IMR-90 (cell line): Measurements from ENCODE around the gene CCDC141. TPM values are rescaled to one million over a fixed set of nuclear protein-coding genes. Genes with fewer than 3 reads are reported as not detected.

Experiments used
- ATAC-seq: fragments of 200-7000 bp; cut with Tn5 transposase; 2 replicates; pipeline ENCODE4 v1.9.1; 2020; ENCODE audit warnings: low read depth, mild to moderate bottlenecking, moderate library complexity
- BruUV-seq: library from RNA; stranded (reverse); fragments of 400-500 nt; replicated peaks from 2 replicates; lab custom pipeline; 2021; lab: Mats Ljungman, UMichigan
- CTCF ChIA-PET: fragments of 300-600 bp; formaldehyde crosslinking; extraction: SDS; loops from one replicate; lab custom pipeline; 2021; ENCODE audit warnings: antibody characterized with exemption; lab: Yijun Ruan, JAX
- POLR2A ChIA-PET: fragments of 300-600 bp; sonication (Branson Sonifier 250); formaldehyde crosslinking; loops from one replicate; lab custom pipeline; 2022; ENCODE audit warnings: antibody characterized with exemption; ENCODE audit not compliant: unreplicated experiment; lab: Charles Lee
- DNase-seq: peaks from one replicate; pipeline ENCODE4 v3.0.0; 2013
- H2AFZ ChIP-seq: replicated peaks from 2 replicates; pipeline ENCODE3; 2013; ENCODE audit warnings: low read length, mild to moderate bottlenecking; ENCODE audit not compliant: poor library complexity
- H2AK5ac ChIP-seq: 2 replicates; pipeline ENCODE4 v1.6.1; 2013; ENCODE audit warnings: low read depth, low read length, inconsistent platforms
- H2AK9ac ChIP-seq: replicated peaks from 2 replicates; pipeline ENCODE3; 2013; ENCODE audit warnings: mild to moderate bottlenecking, low read depth, low read length, moderate library complexity; ENCODE audit not compliant: poor library complexity
- H2BK120ac ChIP-seq: 2 replicates; pipeline ENCODE4 v1.6.1; 2013; ENCODE audit warnings: low read depth, low read length, inconsistent platforms
- H2BK15ac ChIP-seq: 3 replicates; pipeline ENCODE4 v1.6.1; 2013; ENCODE audit warnings: low read depth, low read length, inconsistent platforms
- H2BK20ac ChIP-seq: 2 replicates; pipeline ENCODE4 v1.6.1; 2013; ENCODE audit warnings: low read depth, mild to moderate bottlenecking, inconsistent platforms, low read length, moderate library complexity
- H2BK5ac ChIP-seq: 2 replicates; pipeline ENCODE4 v1.6.1; 2013; ENCODE audit warnings: mild to moderate bottlenecking, low read depth, low read length, inconsistent platforms; ENCODE audit not compliant: poor library complexity, severe bottlenecking
- H3K14ac ChIP-seq: replicated peaks from 2 replicates; pipeline ENCODE4 v1.6.1; 2013; ENCODE audit warnings: low read depth, low read length, inconsistent platforms
- H3K18ac ChIP-seq: 2 replicates; pipeline ENCODE4 v1.6.1; 2013; ENCODE audit warnings: low read depth, low read length, control low read depth
- H3K23ac ChIP-seq: 2 replicates; pipeline ENCODE4 v1.6.1; 2013; ENCODE audit warnings: low read depth, low read length, inconsistent platforms
- H3K27ac ChIP-seq: 2 replicates; pipeline ENCODE4 v1.5.1; 2013; ENCODE audit warnings: mild to moderate bottlenecking, control low read depth, low read length; ENCODE audit not compliant: insufficient read depth
- H3K27me3 ChIP-seq: 2 replicates; pipeline ENCODE4 v1.6.1; 2013; ENCODE audit warnings: low read length; ENCODE audit not compliant: control insufficient read depth, insufficient read depth
- H3K36me3 ChIP-seq: 2 replicates; pipeline ENCODE4 v1.6.1; 2013; ENCODE audit warnings: low read length, mixed read lengths; ENCODE audit not compliant: control insufficient read depth, insufficient read depth
- H3K4ac ChIP-seq: 2 replicates; pipeline ENCODE4 v1.6.1; 2013; ENCODE audit warnings: low read depth, low read length, inconsistent platforms
- H3K4me1 ChIP-seq: 2 replicates; pipeline ENCODE4 v1.6.1; 2013; ENCODE audit warnings: low read length, mixed read lengths; ENCODE audit not compliant: control insufficient read depth, insufficient read depth
- H3K4me2 ChIP-seq: 2 replicates; pipeline ENCODE4 v1.6.1; 2013; ENCODE audit warnings: low read depth, mild to moderate bottlenecking, control low read depth, low read length, moderate library complexity
- H3K4me3 ChIP-seq: 2 replicates; pipeline ENCODE4 v1.5.1; 2013; ENCODE audit warnings: low read depth, mild to moderate bottlenecking, control low read depth, low read length, moderate library complexity; ENCODE audit not compliant: insufficient read depth
- H3K56ac ChIP-seq: 2 replicates; pipeline ENCODE4 v1.6.1; 2013; ENCODE audit warnings: low read length, inconsistent platforms; ENCODE audit not compliant: insufficient read depth; ENCODE audit errors: extremely low read depth
- H3K79me1 ChIP-seq, 2 experiments: 2 replicates each; pipeline ENCODE4 v1.6.1; 2013; ENCODE audit warnings: low read length in 2 of 2, inconsistent platforms in 1 of 2, low read depth in 1 of 2
- H3K9ac ChIP-seq: 2 replicates; pipeline ENCODE4 v1.6.1; 2013; ENCODE audit warnings: low read depth, low read length, control low read depth
- H3K9me1 ChIP-seq: 2 replicates; pipeline ENCODE4 v1.6.1; 2013; ENCODE audit warnings: low read length, inconsistent platforms; ENCODE audit not compliant: insufficient read depth
- H3K9me3 ChIP-seq: 2 replicates; pipeline ENCODE4 v1.6.1; 2013; ENCODE audit warnings: low read length; ENCODE audit not compliant: control insufficient read depth, insufficient read depth
- H4K20me1 ChIP-seq: 2 replicates; pipeline ENCODE4 v1.6.1; 2013; ENCODE audit warnings: low read length, inconsistent platforms; ENCODE audit not compliant: insufficient read depth
- H4K5ac ChIP-seq: 2 replicates; pipeline ENCODE4 v1.6.1; 2013; ENCODE audit warnings: mild to moderate bottlenecking, low read depth, low read length, control low read depth
- H4K8ac ChIP-seq, 2 experiments: 2 replicates each; pipeline ENCODE4 v1.6.1; 2013; ENCODE audit warnings: low read depth in 2 of 2, low read length in 2 of 2, control low read depth in 1 of 2, inconsistent platforms in 1 of 2
- H4K91ac ChIP-seq: 2 replicates; pipeline ENCODE4 v1.6.1; 2013; ENCODE audit warnings: low read depth, low read length, inconsistent platforms; ENCODE audit not compliant: insufficient read depth
- CHD1 ChIP-seq: IDR thresholded peaks from 2 replicates; pipeline ENCODE4 v1.6.1; 2012; ENCODE audit warnings: low read depth, low read length, improper control_type of control experiment
- ELK1 ChIP-seq: fragments of 150-350 bp; IDR thresholded peaks from 2 replicates; pipeline ENCODE4 v1.6.1; 2016; ENCODE audit warnings: low read depth, mild to moderate bottlenecking, low read length, moderate library complexity, borderline replicate concordance
- MAZ ChIP-seq: IDR thresholded peaks from 2 replicates; pipeline ENCODE4 v1.6.1; 2012; ENCODE audit warnings: low read depth, mild to moderate bottlenecking, low read length, improper control_type of control experiment, moderate library complexity, borderline replicate concordance
- MXI1 ChIP-seq: IDR thresholded peaks from 2 replicates; pipeline ENCODE4 v1.6.1; 2012; ENCODE audit warnings: low read depth, mild to moderate bottlenecking, low read length, moderate library complexity, borderline replicate concordance
- WGBS, 2 experiments: methylation state at CpG; one replicate each; pipeline versions ENCODE4 v1.1.5 to v1.1.7; 2013; ENCODE audit warnings: missing lambda C conversion rate in 2 of 2; ENCODE audit not compliant: insufficient read length in 1 of 2; ENCODE audit errors: extremely low coverage in 2 of 2; 5-methylcytosine and 5-hydroxymethylcytosine counted together
- dilution Hi-C: fragments of 300-500 bp; cut with HindIII; formaldehyde crosslinking; loops from one replicate; pipeline ENCODE4 v1.14.3; 2018; ENCODE audit warnings: low sequenced_read_pairs; ENCODE audit not compliant: unreplicated experiment
- in situ Hi-C: fragments of 300-500 bp; cut with MboI; formaldehyde crosslinking; loops from 3 replicates; pipeline ENCODE4 v1.14.3; 2019; ENCODE audit warnings: low sequenced_read_pairs, inconsistent platforms, mixed read lengths
- intact Hi-C: fragments of 100-400 bp; cut with micrococcal nuclease; formaldehyde crosslinking; loops from 2 replicates; pipeline ENCODE4 v1.10.0; 2022
- polyA plus RNA-seq, 3 experiments: library from polyadenylated mRNA; depleted of rRNA; stranded (reverse); fragments of >200 nt; gene quantifications; 2 replicates each; pipeline ENCODE4 v1.2.3, GENCODE V29; 2012; ENCODE audit warnings: low replicate concordance in 1 of 3
- total RNA-seq: library from RNA; depleted of rRNA; stranded (reverse); fragments of >200 nt; gene quantifications from 2 replicates; pipeline ENCODE4 v1.2.3, GENCODE V29; 2012

CCDC141 gene
- total and polyA plus RNA-seq, 2 of the 4 experiments (the other 2 are of a cell fraction), result not detected

GRCh38 chr2:178846458-178846802 is 203.5 kb downstream of the CCDC141 start:
- no peaks in the 10 kb centered on the region for H3K36me3 ChIP-seq
- intact Hi-C loops, result no loop called here
- no peak overlapping the region for H3K4ac ChIP-seq
- no peaks in the 10 kb centered on the region for H3K9me1 ChIP-seq
- H3K79me1 ChIP-seq, result no peaks in the 10 kb centered on the region
- no peak overlapping the region for H4K8ac ChIP-seq
- no peak overlapping the region for H3K14ac ChIP-seq
- WGBS, 2 experiments, result no CpG with 5 or more reads among the region's 2 CpGs
- H2BK120ac ChIP-seq, result no peak overlapping the region
- no peak overlapping the region for H3K23ac ChIP-seq
- no peak for ATAC-seq
- H3K4me3 ChIP-seq, result no peak overlapping the region
- DNase-seq, result no peak
- ChIA-PET POLR2A (no interaction called here), CTCF (no interaction called here)
- H4K91ac ChIP-seq, result no peak overlapping the region
- H3K27me3 ChIP-seq, result no peaks in the 10 kb centered on the region
- TF ChIP-seq ELK1 (no peak), MAZ (no peak), CHD1 (no peak), MXI1 (no peak)
- H2BK5ac ChIP-seq, result no peak overlapping the region
- no peak overlapping the region for H2BK15ac ChIP-seq
- no peaks in the 10 kb centered on the region for H3K9me3 ChIP-seq
- no peak overlapping the region for H3K56ac ChIP-seq
- H4K5ac ChIP-seq, result no peak overlapping the region
- H3K18ac ChIP-seq, result no peak overlapping the region
- H2AFZ ChIP-seq, result no peak overlapping the region
- dilution Hi-C loops, result no loop called here
- H2BK20ac ChIP-seq, result no peak overlapping the region
- no TSS peak for BruUV-seq
- H2AK5ac ChIP-seq, result no peak overlapping the region
- H4K20me1 ChIP-seq, result no peaks in the 10 kb centered on the region
- in situ Hi-C loops, result no loop called here
- H3K4me2 ChIP-seq, result no peak overlapping the region
- no peak overlapping the region for H2AK9ac ChIP-seq
- no peak overlapping the region for H3K27ac ChIP-seq
- H3K4me1 ChIP-seq, result no peaks in the 10 kb centered on the region; the same call in 1 of the 2 replicates
- no peak overlapping the region for H3K9ac ChIP-seq
